GM18870 (cell line): ENCODE measurements around the gene ZNF765.
"Not testable (repeated sequence)": the region's sequence is repeated elsewhere in the genome, so short reads cannot be mapped to it uniquely, and the experiment has no call there.

ENCODE experiments used
- ATAC-seq: cut with Tn5 transposase; IDR thresholded peaks from one replicate; pipeline ENCODE4 v1.9.1; 2021; ENCODE audit warnings: moderate library complexity; ENCODE audit not compliant: unreplicated experiment

ZNF765 gene

GRCh38 chr19:53420520-53421315 lies 25.8 kb downstream of the ZNF765 start:
- not testable (repeated sequence) for ATAC-seq

- no peak for ATAC-seq
Observed at GRCh38 chr19:53422551-53422950, 27.6 kb downstream of the ZNF765 start.

DNA sequence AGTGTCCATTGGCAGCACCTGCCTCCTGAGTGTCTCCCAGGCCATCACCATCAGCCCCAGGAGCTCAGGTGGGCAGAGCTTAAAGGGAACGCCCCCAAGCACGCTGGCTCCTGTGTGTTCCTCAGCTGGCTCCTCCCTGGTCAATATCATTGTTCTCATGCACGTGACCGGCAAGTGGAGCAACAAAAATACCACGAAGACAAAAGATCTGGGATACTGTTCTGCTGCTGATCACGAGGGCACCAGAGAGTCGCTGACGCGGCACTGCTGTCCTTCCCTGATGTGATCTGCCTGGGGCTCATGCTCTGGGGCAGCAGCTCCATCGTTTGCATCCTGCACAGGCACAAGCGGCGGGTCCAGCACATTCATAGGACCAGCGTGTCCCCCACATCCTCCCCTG lies 28.1 kb downstream of the ZNF765 start:
- ATAC-seq: not testable (repeated sequence)

DNA sequence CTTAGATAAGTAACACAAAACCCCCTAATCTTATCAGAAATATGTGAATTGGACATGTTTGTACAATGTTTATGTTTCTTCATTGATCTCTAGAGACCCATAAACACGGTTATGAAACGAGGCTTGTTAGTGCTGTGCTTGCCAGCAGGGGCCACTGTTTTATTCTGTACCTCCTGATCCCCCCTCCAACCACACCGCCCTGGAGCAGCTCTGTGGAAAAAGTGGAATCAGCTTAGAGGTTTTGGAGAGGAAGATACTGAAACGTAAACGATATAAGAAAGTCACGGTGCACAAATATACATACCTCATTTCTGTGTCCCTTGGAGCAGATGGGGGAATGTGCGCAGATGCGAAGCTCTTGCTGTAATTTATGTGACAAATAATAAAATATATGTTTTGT lies 28.7 kb downstream of the ZNF765 start:
- not testable (repeated sequence) for ATAC-seq

- ATAC-seq: no peak
Observed at GRCh38 chr19:53424968-53425597, 30.1 kb downstream of the ZNF765 start.

GRCh38 chr19:53431399-53432087 lies 36.6 kb downstream of the ZNF765 start, which contains the start of gene ZNF761:
ZNF761 (plus strand) TSS chr19:53431984; CDS start chr19:53447269, 15,285 bp downstream.
- ATAC-seq: peak; percentile 84

GRCh38 chr19:53432088-53432661 lies 37.2 kb downstream of the ZNF765 start:
- ATAC-seq: no peak

DNA sequence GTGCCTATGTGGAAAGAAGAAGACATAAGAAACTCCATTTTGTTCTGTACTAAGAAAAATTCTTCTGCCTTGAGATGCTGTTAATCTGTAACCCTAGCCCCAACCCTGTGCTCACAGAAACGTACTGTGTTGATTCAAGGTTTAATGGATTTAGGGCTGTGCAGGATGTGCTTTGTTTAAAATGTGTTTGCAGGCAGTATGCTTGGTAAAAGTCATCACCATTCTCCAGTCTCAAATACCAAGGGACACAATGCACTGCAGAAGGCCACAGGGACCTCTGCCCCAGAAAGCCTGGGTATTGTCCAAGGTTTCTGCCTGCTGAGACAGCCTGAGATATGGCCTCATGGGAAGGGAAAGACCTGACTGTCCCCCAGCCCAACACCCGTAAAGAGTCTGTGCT lies 48.9 kb downstream of the ZNF765 start:
- ATAC-seq: not testable (repeated sequence)

DNA sequence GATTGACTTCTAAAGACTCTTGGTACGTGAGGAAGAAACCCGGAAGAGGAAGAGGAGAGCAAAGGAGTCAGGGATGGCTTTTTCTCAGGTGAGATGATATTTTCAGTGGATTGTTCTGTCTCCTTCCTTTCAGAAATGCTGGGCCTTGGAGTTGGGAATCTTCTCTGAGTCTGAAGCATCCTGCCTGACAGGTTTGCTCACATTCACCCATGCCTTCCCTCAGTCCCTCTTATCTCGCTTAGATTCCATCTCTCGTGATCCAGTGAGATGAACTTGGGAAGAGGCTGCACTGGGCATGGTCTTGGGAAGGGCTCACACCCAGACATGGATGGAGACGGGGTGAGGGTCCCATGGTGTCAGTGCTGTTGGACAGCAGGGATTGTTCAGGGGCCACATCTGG lies 52.2 kb downstream of the ZNF765 start:
- ATAC-seq: not testable (repeated sequence)

DNA sequence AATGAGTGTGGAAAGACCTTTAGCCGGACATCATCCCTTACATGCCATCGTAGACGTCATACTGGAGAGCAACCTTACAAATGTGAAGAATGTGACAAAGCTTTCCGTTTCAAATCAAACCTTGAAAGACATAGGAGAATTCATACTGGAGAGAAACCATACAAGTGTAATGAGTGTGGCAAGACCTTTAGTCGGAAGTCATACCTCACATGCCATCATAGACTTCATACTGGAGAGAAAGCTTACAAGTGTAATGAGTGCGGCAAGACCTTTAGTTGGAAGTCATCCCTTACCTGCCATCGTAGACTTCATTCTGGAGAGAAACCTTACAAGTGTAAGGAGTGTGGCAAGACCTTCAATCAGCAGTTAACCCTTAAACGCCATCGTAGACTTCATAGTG lies 60.9 kb downstream of the ZNF765 start:
- no peak for ATAC-seq

DNA sequence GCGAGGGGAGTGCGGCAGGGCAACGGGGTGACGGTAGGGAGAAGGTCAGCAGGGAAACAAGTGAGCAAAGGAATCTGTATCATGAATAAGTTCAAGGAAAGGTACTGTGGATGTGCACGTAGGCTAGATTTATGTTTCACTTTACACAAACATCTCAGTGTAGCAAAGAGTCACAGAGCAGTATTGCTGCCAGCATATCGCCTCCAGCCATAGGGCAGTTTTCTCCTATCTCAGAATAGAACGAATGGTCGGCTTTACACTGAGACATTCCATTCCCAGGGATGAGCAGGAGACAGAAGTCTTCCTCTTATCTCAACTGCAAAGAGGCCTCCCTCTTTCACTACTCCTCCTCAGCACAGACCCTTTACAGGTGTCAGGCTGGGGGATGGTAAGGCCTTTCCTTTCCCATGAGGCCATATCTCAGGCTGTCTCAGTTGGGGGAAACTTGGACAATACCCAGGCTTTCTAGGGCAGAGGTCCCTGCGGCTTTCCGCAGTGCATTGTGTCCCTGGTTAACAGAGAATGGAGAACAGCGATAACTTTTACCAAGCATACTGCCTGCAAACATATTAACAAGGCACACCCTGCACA lies 65.3 kb downstream of the ZNF765 start:
- not testable (repeated sequence) for ATAC-seq

GRCh38 chr19:53461866-53462265 lies 66.9 kb downstream of the ZNF765 start:
- ATAC-seq: no peak

DNA sequence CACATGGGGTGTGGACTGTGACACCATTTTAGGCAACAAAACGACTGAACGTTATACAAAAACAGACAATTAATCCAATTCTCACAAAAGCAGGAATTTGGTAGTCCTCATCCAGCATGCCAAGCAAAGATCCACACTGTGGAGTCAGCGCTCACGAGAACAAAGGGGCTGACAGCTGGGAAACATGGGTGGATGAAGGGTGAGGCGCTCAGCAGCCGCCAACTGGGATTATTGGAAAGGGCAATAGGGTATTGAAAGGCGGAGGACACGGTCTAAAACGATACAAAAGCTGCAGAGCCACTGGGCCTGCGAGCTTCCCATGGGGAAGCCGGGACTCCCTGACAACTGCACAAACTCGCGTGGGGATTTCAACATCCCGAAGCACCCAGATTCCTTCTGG lies 67.9 kb downstream of the ZNF765 start:
- ATAC-seq: no peak

GRCh38 chr19:53463263-53463662 lies 68.3 kb downstream of the ZNF765 start:
- no peak for ATAC-seq

DNA sequence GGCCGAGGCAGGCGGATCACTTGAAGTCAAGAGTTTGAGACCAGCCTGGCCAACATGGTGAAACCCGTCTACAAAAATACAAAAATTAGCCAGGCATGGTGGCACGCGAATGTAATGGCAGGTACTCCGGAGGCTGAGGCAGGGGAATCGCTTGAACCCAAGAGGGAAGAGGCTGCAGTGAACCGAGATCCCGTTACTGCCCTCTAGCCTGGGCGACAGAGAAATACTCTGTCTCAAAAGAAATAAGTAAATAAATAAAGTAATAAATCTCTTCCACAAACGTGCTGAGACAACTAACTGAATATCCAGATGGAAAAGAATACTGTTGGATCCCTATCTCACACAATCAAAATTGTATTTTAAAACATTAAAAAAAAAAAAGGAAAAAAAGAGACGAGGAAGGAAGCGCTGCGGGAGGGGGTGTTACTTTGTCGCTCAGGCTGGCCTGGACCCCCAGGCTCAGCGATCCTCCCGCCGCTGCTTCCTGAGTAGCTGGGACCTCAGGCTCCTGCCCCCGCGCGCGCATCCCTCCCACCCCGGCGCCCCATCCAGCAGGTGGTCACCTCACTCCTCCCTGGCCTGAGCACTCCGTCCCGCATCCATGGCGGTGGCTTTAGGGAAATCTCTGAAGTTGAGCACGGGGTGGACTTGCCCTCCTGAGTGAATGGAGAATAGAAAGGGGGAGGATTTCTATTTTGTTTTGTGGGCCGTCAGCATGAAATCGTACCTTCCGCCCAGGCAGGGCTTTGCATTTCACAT lies 72.0 kb downstream of the ZNF765 start:
- no peak for ATAC-seq

DNA sequence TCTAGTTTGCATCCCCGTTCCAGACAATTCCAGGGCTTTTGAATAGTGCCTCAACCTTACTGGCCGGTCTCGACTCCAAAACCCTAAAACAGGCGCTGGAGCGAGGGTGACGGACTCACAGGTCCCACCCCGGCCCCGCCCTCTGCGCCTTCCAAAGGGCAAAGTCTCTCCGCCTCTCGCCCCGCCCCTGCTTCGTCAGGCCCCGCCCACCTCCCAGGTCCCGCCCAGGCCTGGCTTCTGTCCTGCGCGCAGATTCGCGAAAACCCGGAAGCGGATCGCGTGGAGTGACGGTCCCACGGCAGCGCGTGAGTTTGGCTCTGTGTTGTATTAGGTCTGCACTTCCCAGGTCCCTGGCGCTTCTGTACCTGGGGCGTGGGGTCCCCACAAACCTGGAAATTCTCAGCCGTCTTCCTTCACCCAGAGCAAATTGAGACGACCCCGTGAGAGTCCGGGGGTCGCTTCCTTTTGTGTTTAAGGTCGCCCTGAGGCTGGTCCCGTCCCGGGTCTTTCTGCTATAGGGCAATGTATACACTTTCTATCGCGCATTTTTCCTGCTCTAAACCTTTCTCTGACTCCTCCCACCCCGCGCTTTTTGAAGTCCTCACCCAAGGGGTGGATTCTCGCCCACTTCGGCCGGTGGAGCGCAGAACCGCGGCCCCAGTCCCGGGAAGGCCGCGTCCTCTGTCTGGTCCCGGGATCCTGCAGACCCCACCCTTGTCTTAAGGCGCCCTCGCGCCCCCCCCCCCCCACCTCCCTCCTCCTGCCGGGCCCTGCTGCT lies 72.7 kb downstream of the ZNF765 start, which contains the start of gene ZNF813:
TSS of gene ZNF813 (plus strand) at position 249 of the 778 bp plus-strand sequence. CDS start 16,090 bp downstream, outside the sequence.
- no peak for ATAC-seq

DNA sequence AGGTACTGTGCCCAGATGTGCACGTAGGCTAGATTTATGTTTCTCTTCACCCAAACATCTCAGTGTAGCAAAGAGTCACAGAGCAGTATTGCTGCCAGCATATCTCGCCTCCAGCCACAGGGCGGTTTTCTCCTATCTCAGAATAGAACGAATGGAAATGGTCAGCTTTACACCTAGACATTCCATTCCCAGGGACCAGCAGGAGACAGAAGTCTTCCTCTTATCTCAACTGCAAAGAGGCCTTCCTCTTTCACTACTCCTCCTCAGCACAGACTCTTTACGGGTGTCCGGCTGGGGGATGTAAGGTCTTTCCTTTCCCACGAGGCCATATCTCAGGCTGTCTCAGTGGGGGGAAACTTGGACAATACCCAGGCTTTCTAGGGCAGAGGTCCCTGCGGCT lies 73.7 kb downstream of the ZNF765 start:
- not testable (repeated sequence) for ATAC-seq

DNA sequence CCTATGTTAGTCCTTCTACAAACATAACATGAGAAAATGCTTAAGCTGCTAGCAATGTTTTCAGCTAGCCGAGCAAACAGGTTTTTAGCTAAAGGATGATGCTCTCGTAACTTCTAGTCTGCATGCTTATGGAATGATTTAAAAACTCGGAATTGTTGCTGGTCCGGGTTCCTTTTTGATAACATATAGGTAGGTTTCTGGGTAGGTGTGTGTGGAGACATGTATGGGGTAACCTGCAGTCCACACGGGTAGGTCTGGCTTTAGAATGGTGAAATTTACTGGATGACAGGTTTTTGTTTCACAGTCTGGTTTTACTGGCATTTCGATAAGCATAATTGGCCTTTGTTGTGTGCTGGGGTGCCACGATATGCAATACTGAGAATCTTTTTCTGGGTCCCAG lies 77.0 kb downstream of the ZNF765 start:
- ATAC-seq: no peak

- ATAC-seq: not testable (repeated sequence)
Observed at GRCh38 chr19:53474832-53475231, 79.9 kb downstream of the ZNF765 start.
